Kidney (tissue), 14 donors: ENCODE measurements around the gene MED25. TPM values are rescaled to one million over a fixed set of nuclear protein-coding genes. Genes with fewer than 3 reads are reported as not detected.

Source experiments
- DNase-seq, 5 donors: peaks; one replicate each; pipeline ENCODE4 v3.0.0-alpha.2; 2013 to 2020
- FAIRE-seq: peaks from 2 replicates; lab custom pipeline; 2012; peaks lifted over from hg19 to GRCh38; lab: Jason Lieb, UNC
- H3K27ac ChIP-seq, 2 donors: one replicate each; pipeline ENCODE4 v1.7.0; 2013; ENCODE audit warnings: low read depth in 2 of 2, low read length in 2 of 2, inconsistent platforms in 1 of 2
- H3K27me3 ChIP-seq: one replicate; pipeline ENCODE4 v1.7.1; 2013; ENCODE audit warnings: low read length, inconsistent platforms; ENCODE audit not compliant: control insufficient read depth, insufficient read depth
- H3K36me3 ChIP-seq, 3 donors: one replicate each; pipeline versions ENCODE4 v1.7.0 to v1.7.1; 2013; ENCODE audit warnings: low read length in 3 of 3, control low read depth in 1 of 3, inconsistent platforms in 1 of 3; ENCODE audit not compliant: insufficient read depth in 3 of 3, control insufficient read depth in 2 of 3
- H3K4me1 ChIP-seq, 3 donors: one replicate each; pipeline versions ENCODE4 v1.7.0 to v1.7.1; 2013; ENCODE audit warnings: low read length in 3 of 3, inconsistent platforms in 1 of 3, low read depth in 1 of 3; ENCODE audit not compliant: control insufficient read depth in 2 of 3, insufficient read depth in 2 of 3
- H3K4me3 ChIP-seq, 3 donors: one replicate each; pipeline versions ENCODE4 v1.7.0 to v1.8.1; 2013; ENCODE audit warnings: low read length in 3 of 3, control low read depth in 1 of 3, inconsistent platforms in 1 of 3
- H3K9ac ChIP-seq, 3 donors: one replicate each; pipeline versions ENCODE4 v1.7.0 to v1.7.1; 2013; ENCODE audit warnings: low read length in 3 of 3, control low read depth in 1 of 3, inconsistent platforms in 1 of 3
- H3K9me3 ChIP-seq, 3 donors: one replicate each; pipeline versions ENCODE4 v1.7.0 to v1.7.1; 2013; ENCODE audit warnings: low read length in 3 of 3, control low read depth in 1 of 3, inconsistent platforms in 1 of 3; ENCODE audit not compliant: control insufficient read depth in 2 of 3, insufficient read depth in 1 of 3
- CTCF ChIP-seq: IDR thresholded peaks from 3 replicates; pipeline ENCODE4 v1.5.1; 2012; ENCODE audit warnings: mild to moderate bottlenecking, moderate library complexity, borderline replicate concordance; ENCODE audit not compliant: insufficient read depth; ENCODE audit errors: extremely low read depth
- intact Hi-C: fragments of 100-400 bp; cut with DNase I; formaldehyde crosslinking; loops from one replicate; pipeline ENCODE4 v1.11.1; 2022
- polyA plus RNA-seq: library from polyadenylated mRNA; stranded (reverse); fragments of 350-450 nt; fragmentation: Illumina TruSeq; extraction: RNeasy Lipid Tissue Mini Kit (QIAGEN cat#74804); gene quantifications from one replicate; pipeline ENCODE4 v1.2.3, GENCODE V29; 2014; ENCODE audit warnings: low read depth, low replicate concordance; ENCODE audit not compliant: insufficient read depth
- total RNA-seq: library from RNA; stranded (reverse); fragmentation: NEBNext Ultra II Directional; extraction: Animal tissue kit (Norgen Biotek cat#: 25700); gene quantifications from one replicate; pipeline ENCODE4 v1.2.1, GENCODE V29; 2021
- donor health status: control.
- donor health status: control.
- donor health status: control.
- donor health status: control.
- donor health status: control.
- donor health status: DM: yes; HTN: yes; CAD: no.
- donor health status: Normal renal cell carcinoma (clear cell type).

The MED25 gene
- total and polyA plus RNA-seq, 2 donors from 2014 or later: 37.3 to 53.2 TPM

GRCh38 chr19:49873834-49874233 lies 55.7 kb downstream of the MED25 start:
- peaks cover 0 to 11% (median 0%) of the 10 kb centered on the region in 3 donors for H3K36me3 ChIP-seq
- H3K4me3 ChIP-seq: no peak overlapping the region
- H3K27ac ChIP-seq: no peak overlapping the region
- no peaks in the 10 kb centered on the region for H3K9me3 ChIP-seq
- FAIRE-seq: no peak
- intact Hi-C loops: no loop called here
- peaks cover 2 to 29% (median 22%) of the 10 kb centered on the region in 3 donors for H3K4me1 ChIP-seq
- H3K27me3 ChIP-seq: no peaks in the 10 kb centered on the region
- H3K9ac ChIP-seq: no peak overlapping the region
- no peak for TF ChIP-seq CTCF
- no peak for DNase-seq

- intact Hi-C loops: no loop called here
- no peak for TF ChIP-seq CTCF
- Histone ChIP-seq H3K4me3 (no peak overlapping the region), H3K9ac (no peak overlapping the region), H3K9me3 (no peaks in the 10 kb centered on the region), H3K4me1 (peaks cover 2 to 29% (median 22%) of the 10 kb centered on the region in 3 donors), H3K27me3 (no peaks in the 10 kb centered on the region), H3K36me3 (peaks cover 0 to 19% (median 2%) of the 10 kb centered on the region in 3 donors), H3K27ac (no peak overlapping the region)
- no peak for FAIRE-seq
- no peak for DNase-seq
These were observed 56.5 kb downstream of the MED25 start for GRCh38 chr19:49874503-49875157.

- intact Hi-C loops: no loop called here
- Histone ChIP-seq H3K27me3 (no peaks in the 10 kb centered on the region), H3K9ac (peak overlapping the region in 1 of 3 donors; percentile 91), H3K27ac (peak overlapping the region in 1 of 2 donors; percentile 100), H3K4me3 (peak overlapping the region in 2 of 3 donors; percentile 91 to 94), H3K9me3 (no peaks in the 10 kb centered on the region), H3K36me3 (peaks cover under 1 to 21% (median 2%) of the 10 kb centered on the region in 3 donors), H3K4me1 (peaks cover 1 to 25% (median 19%) of the 10 kb centered on the region in 3 donors)
- TF ChIP-seq CTCF: no peak
- no peak for DNase-seq
- no peak for FAIRE-seq
These were observed 57.1 kb downstream of the MED25 start for GRCh38 chr19:49875177-49875576.
